GM11168 (cell line): Measurements from ENCODE around the gene SLC25A45.

ENCODE experiments used
- in situ Hi-C: fragments of 300-500 bp; cut with MboI; formaldehyde crosslinking; loops from one replicate; pipeline ENCODE4 v1.12.0; 2022; ENCODE audit warnings: low sequenced_read_pairs; ENCODE audit not compliant: unreplicated experiment

The SLC25A45 gene

GRCh38 chr11:65382033-65382803, at the start of gene SLC25A45:
Gene SLC25A45, minus strand, starts transcription at chr11:65382646. Its CDS starts 695 bp downstream, at chr11:65381951.
- in situ Hi-C loops: no loop called here

- in situ Hi-C loops: no loop called here
Measured at GRCh38 chr11:65431451-65432099, 49.1 kb upstream of the SLC25A45 start.

- in situ Hi-C loops: no loop called here
Measured at GRCh38 chr11:65430406-65431217, 48.2 kb upstream of the SLC25A45 start.

GRCh38 chr11:65429724-65430405, 47.4 kb upstream of the SLC25A45 start:
- in situ Hi-C loops: no loop called here

- in situ Hi-C loops: no loop called here
Measured at GRCh38 chr11:65429068-65429681, 46.7 kb upstream of the SLC25A45 start.

- in situ Hi-C loops: no loop called here
Measured at GRCh38 chr11:65428578-65429067, 46.2 kb upstream of the SLC25A45 start.

GRCh38 chr11:65427691-65428577, 45.5 kb upstream of the SLC25A45 start:
- in situ Hi-C loops: no loop called here

GRCh38 chr11:65426839-65427690, 44.6 kb upstream of the SLC25A45 start:
- in situ Hi-C loops: no loop called here

- in situ Hi-C loops: no loop called here
Measured at GRCh38 chr11:65425971-65426838, 43.8 kb upstream of the SLC25A45 start.

- in situ Hi-C loops: no loop called here
Measured at GRCh38 chr11:65425105-65425970, 42.9 kb upstream of the SLC25A45 start.

- in situ Hi-C loops: no loop called here
Measured at GRCh38 chr11:65424205-65425104, 42.0 kb upstream of the SLC25A45 start.

GRCh38 chr11:65423516-65424204, 41.2 kb upstream of the SLC25A45 start:
- in situ Hi-C loops: no loop called here

- in situ Hi-C loops: no loop called here
Measured at GRCh38 chr11:65422633-65423515, 40.4 kb upstream of the SLC25A45 start, which contains the start of gene NEAT1. Gene NEAT1, plus strand, starts transcription at chr11:65422798.
